GM18517 (cell line): ENCODE data around the gene EIF4G1.
"Not testable (repeated sequence)": the region's sequence is repeated elsewhere in the genome, so short reads cannot be mapped to it uniquely, and the experiment has no call there.

Source experiments
- ATAC-seq: cut with Tn5 transposase; IDR thresholded peaks from one replicate; pipeline ENCODE4 v1.9.1; 2021; ENCODE audit warnings: mild to moderate bottlenecking, moderate library complexity; ENCODE audit not compliant: unreplicated experiment

Gene EIF4G1

DNA sequence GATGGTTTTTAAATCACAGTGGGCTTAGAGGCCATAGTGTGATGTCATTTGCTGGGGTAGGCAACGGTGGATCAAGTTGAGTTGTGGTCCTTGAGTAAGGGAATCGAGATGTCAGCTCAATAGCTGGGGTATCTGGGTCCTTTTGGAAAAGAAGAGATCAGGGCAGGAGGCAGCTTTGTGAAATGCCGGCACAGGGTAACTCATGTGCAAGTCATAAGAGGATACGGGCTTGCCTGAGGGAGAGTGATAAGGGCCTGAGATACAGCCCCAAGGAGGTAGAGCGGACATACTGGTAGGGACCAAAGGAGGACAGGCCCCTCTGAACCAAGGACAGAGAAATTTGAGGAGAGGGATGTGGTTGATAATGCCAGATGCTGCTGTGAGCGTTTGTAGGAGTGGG is 18.8 kb downstream of the EIF4G1 start:
- ATAC-seq, result no peak

DNA sequence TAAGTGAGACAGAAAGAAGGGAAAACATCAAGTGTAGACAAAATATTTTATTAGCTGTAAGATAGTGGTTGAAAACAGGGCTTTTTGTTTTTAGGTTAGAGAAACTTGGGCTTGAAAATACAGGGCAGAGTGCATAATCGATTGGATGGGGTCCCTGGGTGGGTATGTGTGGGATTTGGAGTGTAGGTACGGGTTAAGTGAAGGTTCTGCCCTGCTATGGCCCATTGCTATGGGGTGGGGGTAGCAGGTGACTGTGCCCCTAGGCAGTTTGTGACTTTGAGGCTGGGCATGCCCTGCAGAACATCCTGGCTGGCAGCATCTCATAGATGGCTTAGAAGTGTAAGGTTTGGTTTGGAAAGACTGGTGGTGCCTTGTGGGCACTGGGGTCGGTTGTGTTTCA is 19.3 kb downstream of the EIF4G1 start:
- no peak for ATAC-seq

DNA sequence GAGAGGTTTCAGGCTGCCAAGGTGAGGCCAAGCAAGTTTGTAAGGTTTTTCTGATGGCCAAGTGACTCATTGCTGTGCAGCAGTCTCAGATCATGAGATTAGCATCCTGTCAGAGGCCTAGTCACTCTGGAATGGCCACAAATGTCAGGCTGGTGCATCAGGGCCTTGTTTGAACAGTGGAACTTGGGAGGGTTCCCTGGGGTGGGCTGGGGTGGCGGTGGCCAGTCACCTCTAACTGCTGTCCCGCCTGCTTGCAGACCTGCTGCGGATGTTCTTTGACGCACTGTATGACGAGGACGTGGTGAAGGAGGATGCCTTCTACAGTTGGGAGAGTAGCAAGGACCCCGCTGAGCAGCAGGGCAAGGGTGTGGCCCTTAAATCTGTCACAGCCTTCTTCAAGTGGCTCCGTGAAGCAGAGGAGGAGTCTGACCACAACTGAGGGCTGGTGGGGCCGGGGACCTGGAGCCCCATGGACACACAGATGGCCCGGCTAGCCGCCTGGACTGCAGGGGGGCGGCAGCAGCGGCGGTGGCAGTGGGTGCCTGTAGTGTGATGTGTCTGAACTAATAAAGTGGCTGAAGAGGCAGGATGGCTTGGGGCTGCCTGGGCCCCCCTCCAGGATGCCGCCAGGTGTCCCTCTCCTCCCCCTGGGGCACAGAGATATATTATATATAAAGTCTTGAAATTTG is 20.2 kb downstream of the EIF4G1 start:
- ATAC-seq, result no peak

DNA sequence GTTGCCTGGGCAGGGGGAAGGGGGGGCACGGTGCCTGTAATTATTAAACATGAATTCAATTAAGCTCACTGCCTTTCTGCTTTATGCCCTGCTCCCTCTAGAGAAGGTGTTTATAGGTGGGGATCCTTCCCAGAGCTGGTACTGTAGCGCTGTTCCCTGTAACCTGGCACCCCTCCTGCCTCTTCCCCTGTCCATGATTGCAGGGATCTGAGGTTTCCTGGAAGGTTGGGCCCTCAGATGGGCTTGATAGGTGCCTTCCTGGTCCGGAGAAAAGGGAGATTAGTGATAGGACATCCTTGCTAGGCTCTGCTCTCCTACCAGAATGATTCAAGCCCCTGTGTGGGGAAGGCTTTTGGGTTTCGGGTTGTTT is 20.9 kb downstream of the EIF4G1 start:
- no peak for ATAC-seq

DNA sequence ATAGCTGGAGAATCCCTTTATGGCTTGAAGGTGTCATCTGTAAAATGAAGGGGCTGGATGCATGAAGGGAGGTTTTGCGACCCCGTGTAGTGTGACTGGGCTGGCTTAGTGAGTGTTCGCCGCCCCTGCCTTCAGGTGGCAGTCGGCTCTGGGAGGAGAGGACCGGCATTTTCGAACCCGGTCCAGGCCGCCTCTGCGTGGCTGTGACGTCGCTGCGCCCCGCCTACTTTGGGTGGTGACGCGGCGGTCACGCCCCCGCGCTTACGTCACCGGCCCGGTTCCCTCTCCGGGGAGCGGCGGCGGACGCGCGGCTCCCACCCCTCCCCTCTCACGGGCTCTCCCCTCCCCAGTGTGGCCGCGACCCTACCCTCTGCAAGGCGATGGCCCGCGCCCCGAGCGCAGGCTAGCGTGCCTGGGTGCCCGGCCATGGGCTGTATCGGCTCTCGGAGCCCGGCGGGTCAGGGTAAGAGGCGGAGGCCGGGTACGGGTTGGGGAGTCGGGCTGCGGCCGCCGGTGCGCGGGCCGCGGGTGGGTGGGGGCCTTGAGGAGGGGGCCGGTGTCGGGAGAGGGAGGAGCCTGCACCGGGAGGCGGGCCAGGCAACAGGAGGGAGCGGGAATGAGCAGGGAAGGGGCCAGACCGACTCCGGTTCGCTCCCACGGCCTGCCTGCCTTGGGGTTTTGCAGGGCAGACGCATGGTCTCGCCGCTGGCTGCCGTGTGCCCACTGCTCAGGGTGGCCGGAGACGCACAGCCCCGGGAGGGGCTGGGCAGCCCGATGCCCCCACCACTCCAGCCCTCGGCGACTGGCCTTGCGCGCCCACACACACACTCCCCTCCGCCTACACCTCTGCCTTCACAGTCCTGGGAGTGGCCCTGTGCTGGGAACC is 21.5 kb downstream of the EIF4G1 start:
- peak; percentile 60 for ATAC-seq

DNA sequence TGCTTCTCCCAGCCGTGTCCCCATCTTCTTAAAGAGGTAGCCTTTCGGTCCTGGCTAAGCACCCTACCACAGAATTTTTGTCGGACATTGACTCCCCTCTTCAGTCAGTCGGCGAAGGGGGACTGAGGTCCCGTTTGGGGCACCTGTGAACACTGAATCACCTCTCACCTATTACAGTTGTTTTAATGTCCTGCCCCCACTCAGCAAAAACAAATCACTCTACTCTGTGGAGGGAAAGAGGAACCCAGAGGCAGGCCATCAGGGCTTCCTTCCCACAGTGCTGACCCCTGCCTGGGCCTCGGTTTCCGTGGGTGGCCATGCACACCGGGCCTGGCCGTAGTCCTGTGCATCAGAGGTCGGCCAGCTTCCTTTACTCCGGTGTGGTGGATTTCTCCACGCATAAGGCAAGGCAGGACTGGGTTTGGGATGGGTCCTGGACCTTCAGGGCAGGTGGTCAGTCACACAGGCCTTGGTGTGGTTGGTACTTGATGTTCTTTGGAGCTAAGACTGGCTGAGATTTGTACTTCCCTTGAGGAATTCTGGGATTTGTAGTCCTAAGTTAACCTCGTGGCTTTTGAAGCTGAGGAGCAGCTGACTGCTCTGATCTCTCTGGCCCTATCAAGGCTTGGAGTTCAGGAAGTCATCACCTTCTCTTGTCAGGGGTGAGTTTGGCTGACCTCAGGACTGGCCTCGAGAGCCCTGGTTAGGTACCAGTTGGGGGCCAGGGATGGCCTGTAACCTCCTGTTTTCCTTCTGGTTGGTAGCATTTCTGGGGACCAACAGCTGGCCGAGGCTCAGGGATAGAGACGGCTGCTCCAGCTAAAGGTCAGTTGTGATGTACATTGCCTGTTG is 22.4 kb downstream of the EIF4G1 start:
- no peak for ATAC-seq

DNA sequence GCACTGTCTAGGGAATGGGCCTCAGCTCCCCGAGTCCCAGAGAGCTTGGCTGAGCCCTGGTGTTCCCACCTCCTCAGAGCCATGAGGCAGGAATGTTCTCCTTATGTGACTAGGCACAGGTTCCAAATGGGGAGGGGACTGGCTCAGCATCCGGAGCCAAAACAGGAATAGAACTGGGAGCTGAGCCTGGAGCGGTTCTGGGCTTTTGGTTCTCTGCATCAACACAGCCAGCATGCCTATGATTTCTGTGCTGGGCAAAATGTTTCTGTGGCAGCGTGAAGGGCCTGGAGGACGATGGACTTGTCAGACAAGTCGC is 23.0 kb downstream of the EIF4G1 start, which contains the start of gene FAM131A:
FAM131A (plus strand) TSS at position 202 of the 316 bp plus-strand sequence; CDS start at position 233, 31 bp downstream.
- ATAC-seq, result no peak

DNA sequence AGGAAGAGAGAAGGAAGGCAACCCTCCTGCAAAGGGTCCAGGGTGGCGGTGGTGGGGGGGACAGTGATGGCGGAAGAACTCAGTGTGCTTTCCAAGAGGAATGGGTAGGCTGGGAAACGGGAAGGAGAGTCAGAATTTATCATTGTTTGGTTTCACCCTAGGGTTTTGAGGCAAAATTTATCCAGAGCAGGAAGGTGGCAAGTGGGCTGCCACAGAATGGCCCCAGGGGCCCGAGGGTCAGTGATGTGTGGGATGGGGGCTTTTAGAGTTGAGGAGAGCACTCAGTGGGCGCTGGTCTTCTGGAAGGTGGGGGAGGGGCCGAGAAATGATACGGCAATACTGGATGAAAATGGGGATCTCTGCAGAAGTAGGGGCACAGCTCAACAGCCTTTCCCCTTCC is 23.6 kb downstream of the EIF4G1 start:
- no peak for ATAC-seq

DNA sequence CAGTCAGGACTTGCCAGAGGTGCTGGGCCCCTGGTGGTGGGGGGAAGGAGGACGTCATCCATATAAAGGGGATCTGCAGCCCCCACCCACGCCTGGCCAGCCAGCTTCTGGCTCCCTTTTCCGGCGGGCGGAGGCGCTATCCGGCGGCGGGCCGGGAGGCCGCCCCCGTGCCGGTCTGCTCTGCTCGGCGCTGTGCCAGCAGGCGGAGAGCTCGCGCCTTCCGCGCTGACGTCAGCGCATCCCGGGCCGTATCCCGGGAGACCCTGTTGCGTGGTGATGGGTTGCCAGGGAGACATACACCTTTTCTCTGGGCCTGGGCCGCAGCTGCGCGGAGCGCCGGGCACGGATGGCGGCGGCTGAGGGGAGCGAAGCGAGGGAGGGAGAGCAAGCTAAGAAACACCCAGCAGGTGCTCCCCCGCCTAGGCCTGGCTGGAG is 24.1 kb downstream of the EIF4G1 start:
- no peak for ATAC-seq

DNA sequence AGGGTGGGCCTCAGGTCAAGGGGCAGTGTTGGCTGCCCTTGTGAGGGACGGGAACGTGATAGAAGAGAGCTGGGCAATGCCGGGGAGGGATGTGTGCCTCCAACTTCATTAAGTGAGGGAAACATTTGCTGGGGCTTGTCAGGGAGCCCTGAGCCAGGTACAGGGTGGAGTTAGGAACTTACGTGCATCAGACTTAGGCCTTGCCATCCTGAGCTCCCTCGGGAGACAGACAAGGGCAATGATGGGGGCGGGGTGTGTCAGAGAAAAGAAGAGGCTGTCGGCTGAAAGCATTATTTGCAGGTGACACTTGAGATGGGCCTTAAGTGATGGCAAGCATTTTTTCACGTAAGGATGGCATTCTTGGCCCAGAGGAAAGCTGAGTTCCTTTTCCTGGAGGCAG is 24.6 kb downstream of the EIF4G1 start:
- no peak for ATAC-seq

DNA sequence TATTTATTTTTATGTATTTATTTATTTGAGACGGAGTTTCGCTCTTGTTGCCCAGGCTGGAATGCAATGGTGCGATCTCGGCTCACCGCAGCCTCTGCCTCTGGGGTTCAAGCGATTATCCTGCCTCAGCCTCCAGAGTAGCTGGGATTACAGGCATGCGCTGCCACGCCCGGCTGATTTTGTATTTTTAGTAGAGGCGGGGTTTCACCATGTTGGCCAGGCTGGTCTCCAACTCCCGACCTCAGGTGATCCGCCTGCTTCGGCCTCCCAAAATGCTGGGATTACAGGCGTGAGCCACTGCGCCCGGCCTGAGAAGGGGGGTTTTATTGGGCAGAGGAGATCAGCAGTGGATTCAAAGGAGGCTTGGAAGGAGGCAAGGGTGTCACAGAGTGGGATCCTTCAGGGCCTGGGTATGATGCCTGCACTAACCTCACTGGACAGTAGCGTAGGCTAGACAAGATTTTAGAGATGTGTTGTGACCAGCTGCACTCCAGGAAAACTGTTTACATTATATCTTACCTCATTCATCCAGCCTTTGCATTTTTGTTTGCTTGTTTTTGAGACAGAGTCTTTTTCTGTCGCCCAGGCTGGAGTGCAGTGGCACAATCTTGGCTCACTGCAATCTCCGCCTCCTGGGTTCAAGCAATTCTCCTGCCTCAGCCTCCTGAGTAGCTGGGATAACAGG is 25.2 kb downstream of the EIF4G1 start:
- ATAC-seq, result not testable (repeated sequence)

DNA sequence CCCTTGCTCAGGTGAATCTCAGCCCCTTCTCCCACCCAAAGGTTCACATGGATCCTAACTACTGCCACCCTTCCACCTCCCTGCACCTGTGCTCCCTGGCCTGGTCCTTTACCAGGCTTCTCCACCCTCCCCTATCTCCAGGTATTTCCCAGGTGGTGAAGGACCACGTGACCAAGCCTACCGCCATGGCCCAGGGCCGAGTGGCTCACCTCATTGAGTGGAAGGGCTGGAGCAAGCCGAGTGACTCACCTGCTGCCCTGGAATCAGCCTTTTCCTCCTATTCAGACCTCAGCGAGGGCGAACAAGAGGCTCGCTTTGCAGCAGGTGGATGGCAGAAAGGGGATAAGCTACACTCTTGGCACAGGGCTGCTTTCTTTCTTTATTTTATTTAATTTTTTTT is 27.5 kb downstream of the EIF4G1 start:
- ATAC-seq, result no peak

DNA sequence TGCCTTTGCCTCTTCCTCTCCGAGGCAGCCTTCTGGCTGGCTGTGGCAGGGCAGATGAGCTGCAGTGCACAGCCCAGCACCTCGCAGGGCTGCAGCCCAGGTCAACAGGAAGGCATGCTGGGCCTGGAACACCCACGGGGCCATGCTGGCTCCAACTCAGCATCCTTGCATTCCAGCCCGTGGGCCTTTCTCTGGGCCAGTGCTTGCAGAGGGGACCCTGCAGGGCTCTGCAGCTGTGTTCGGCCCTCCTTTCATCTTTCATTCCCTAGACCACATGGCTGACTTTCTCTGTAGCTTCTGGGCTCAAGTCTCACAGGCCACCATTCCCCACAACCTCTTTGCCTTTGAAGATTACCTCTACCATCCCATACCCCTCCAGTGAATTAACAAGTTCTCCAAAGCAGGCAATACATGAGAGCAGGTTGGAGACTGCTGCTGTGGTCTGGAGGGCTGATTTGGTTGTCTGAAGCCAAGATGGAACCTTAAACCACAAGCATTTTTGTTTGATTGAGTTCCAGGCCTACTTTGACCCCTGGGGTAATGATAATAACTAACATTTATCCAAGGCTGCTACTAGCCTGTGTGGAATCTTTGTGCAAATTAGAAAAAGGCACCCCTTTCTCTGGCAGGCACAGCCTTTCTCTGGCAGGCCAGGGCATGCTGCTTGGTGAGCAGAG is 28.9 kb downstream of the EIF4G1 start:
- ATAC-seq, result no peak

DNA sequence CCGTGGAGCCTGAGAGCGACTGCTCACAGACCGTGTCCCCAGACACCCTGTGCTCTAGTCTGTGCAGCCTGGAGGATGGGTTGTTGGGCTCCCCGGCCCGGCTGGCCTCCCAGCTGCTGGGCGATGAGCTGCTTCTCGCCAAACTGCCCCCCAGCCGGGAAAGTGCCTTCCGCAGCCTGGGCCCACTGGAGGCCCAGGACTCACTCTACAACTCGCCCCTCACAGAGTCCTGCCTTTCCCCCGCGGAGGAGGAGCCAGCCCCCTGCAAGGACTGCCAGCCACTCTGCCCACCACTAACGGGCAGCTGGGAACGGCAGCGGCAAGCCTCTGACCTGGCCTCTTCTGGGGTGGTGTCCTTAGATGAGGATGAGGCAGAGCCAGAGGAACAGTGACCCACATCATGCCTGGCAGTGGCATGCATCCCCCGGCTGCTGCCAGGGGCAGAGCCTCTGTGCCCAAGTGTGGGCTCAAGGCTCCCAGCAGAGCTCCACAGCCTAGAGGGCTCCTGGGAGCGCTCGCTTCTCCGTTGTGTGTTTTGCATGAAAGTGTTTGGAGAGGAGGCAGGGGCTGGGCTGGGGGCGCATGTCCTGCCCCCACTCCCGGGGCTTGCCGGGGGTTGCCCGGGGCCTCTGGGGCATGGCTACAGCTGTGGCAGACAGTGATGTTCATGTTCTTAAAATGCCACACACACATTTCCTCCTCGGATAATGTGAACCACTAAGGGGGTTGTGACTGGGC is 30.3 kb downstream of the EIF4G1 start:
- no peak for ATAC-seq

DNA sequence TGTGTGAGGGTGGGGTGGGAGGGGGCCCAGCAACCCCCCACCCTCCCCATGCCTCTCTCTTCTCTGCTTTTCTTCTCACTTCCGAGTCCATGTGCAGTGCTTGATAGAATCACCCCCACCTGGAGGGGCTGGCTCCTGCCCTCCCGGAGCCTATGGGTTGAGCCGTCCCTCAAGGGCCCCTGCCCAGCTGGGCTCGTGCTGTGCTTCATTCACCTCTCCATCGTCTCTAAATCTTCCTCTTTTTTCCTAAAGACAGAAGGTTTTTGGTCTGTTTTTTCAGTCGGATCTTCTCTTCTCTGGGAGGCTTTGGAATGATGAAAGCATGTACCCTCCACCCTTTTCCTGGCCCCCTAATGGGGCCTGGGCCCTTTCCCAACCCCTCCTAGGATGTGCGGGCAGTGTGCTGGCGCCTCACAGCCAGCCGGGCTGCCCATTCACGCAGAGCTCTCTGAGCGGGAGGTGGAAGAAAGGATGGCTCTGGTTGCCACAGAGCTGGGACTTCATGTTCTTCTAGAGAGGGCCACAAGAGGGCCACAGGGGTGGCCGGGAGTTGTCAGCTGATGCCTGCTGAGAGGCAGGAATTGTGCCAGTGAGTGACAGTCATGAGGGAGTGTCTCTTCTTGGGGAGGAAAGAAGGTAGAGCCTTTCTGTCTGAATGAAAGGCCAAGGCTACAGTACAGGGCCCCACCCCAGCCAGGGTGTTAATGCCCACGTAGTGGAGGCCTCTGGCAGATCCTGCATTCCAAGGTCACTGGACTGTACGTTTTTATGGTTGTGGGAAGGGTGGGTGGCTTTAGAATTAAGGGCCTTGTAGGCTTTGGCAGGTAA is 31.1 kb downstream of the EIF4G1 start:
- no peak for ATAC-seq

DNA sequence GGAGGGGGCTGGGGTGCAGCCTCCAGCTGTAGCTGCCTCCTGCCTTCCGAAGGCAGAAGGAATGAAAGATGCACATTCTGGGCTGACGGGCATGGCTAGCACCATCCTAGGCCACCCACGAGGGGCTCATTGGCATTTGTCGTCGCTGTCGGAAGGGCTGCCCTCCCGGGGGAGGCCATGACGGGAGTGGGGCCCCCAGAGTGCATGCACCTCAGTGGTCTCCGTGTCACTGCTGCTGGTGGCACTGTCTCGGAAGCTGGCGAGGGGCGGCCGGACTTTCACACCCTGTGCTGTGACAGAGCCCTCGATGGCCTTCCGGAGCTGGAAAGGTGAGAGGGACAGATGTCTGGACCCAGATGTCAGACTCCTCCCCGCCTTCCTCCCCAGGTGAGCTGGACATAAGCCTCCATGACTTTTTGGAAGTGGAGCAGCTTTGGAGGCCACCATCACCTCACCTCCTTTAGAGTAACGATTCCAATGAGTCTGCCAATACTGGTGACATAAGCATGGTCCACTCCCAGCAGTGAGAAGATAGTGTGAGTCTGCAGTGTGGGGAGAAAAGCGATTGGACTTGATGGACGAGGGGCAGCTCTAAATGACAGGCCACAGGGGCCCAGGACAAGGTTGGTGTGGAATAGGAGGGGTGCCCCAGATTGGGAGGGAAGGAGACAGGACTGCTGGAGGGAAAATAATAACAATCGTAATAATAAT is 32.2 kb downstream of the EIF4G1 start:
- ATAC-seq, result no peak

DNA sequence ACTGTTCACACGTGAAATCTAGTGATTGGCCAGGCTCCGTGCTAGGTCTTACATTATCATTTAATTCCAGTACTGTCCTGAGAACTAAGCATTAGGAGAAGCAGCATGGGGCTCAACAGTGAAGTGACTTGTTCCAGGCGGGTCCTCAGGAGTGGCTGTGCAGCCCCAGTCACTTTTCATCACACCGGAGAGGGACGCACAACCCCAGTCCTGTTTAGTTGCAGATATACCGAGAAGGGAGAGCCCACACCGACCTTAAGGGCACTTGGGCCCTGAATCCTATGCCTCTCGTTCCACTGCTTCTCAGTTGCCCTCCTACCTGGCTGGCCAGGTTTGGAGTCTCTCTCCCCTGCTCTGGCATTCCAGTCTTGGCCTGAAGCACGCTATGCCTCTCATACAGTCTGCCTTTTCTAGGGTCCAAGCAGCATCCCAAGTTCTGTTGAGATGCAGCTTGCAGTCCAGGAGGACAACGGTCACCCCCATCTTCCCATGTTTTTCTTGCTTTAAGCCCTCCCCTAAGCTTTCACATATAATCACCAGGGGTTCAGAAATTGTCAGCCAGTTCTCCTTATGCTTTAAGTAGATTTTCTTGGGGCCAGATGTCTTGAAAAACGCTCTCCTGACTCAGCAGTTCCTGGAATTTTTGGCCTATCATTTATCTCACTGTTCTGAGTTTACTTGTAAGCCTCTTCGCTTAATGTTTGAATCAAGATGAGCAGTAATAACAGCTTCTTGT is 33.1 kb downstream of the EIF4G1 start:
- no peak for ATAC-seq

DNA sequence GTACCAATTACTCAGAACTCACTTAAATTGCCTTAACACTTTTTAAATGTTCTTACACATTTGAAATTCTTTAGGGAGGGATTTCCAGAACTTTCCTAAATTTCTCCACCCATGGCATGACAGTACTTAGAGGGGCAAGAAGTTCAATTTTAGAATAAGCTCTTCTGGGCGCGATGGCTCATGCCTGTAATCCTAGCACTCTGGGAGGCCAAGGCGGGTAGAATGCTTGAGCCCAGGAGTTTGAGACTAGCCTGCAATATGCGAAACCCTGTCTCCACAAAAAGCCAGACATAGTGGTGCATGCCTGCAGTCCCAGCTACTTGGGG is 33.6 kb downstream of the EIF4G1 start:
- no peak for ATAC-seq
